ENCODE results near the gene GSX1.

- peak; percentile 25 for TF ChIP-seq CTCF (IDR thresholded peaks at IDR 0.05)
- no peak for TF ChIP-seq EZH2phosphoT487 (IDR thresholded peaks at IDR 0.05; ENCODE audit: borderline replicate concordance, low read depth)
- TF ChIP-seq EP300 (IDR thresholded peaks at IDR 0.05; ENCODE audit: borderline replicate concordance in 1 of 2, low read depth in 1 of 2, low read length in 1 of 2): no peak
- TF ChIP-seq TAF1 (IDR thresholded peaks at IDR 0.05; ENCODE audit: borderline replicate concordance, low read depth, low read length): no peak
- TF ChIP-seq POLR2AphosphoS5 (IDR thresholded peaks at IDR 0.05; ENCODE audit: low read depth, low read length): no peak
- TF ChIP-seq RFX5 (IDR thresholded peaks at IDR 0.05; ENCODE audit: low read length): no peak
- TF ChIP-seq SMC3 (IDR thresholded peaks at IDR 0.05; ENCODE audit: low read depth, low read length): peak; percentile 47
- no peak for TF ChIP-seq FOXM1 (IDR thresholded peaks at IDR 0.05; ENCODE audit: low read depth)
- no peak for TF ChIP-seq ZBTB33 (IDR thresholded peaks at IDR 0.05; ENCODE audit: borderline replicate concordance, low read depth)
- TF ChIP-seq CHD2 (IDR thresholded peaks at IDR 0.05; ENCODE audit: low read length, partially characterized antibody): no peak
- TF ChIP-seq RAD21 (IDR thresholded peaks at IDR 0.05; ENCODE audit: low read length): peak; percentile 66
- TF ChIP-seq JUND (IDR thresholded peaks at IDR 0.05): no peak
- no peak for TF ChIP-seq TCF12 (IDR thresholded peaks at IDR 0.05)
- no peak for TF ChIP-seq SIN3A (IDR thresholded peaks at IDR 0.05; ENCODE audit: borderline replicate concordance, low read depth, low read length)
These were observed 9.2 kb upstream of the GSX1 start for GRCh38 chr13:27783111-27783510.
